GM21367 (cell line): Measurements from ENCODE around the gene SUPT4H1.

Experiments
- ATAC-seq: cut with Tn5 transposase; IDR thresholded peaks from one replicate; pipeline ENCODE4 v1.9.1; 2021; ENCODE audit not compliant: unreplicated experiment

The SUPT4H1 gene

DNA sequence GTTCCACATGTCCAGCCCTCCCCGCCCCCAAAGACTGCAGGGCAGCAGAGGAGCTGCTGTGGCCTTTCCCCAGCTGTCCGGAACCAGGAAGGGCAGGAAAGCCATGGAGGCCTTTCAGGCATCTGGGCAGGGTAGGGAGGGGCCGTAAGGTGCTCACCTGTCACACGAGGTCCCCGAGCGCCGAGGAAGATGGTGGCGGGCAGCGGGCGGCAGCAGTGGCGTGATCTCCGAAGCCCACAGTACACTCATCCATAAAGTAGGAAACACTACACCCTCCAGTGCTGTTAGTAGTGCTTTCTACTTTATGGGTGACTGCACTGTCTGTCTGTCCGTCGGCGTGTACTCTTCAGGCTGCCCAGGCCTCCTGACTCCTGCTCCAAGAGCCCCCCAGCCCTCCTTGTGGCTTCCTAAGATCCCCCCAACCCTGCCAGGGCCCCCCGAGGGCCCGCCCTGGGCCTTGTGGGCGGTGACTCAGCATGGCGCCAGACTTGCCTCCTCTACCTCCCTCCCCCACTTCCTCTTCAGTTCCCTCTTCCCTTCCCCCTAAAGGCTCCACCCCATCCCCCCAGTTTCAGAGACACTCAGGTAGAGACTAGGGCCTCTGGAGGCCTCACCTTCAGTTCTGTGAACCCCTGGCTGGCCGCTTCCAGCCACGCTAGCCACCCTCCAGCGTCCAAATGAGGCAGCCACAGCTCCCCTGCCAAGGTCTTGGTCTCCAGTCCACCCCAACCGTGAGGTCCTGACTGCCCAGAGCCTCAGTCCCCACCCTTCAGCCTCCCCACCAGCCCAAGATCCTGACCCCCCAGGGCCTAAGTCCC is 20.8 kb downstream of the SUPT4H1 start:
- ATAC-seq, result no peak

DNA sequence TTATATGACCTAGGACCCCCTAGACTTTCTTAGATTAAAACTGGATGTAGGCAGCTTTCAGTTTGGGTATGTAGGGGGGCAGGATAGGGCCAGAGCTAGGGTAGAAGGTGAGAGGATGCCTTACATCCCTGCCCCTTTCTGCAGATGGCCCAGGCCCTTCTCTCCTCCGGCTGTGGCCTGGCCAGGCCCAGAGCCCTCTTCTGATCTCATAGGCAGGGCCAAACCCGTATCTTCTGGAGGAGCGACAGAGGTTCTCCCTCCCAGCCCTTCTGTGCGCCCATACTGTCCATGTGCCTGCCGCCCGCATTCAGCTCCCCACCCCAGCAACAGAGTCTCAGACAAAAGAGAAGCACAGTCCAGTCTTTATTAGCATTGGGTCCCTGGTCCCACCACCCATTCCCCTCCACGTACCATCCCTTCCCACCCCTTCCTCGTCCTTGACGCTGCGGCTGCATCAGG is 21.4 kb downstream of the SUPT4H1 start:
- ATAC-seq, result no peak

DNA sequence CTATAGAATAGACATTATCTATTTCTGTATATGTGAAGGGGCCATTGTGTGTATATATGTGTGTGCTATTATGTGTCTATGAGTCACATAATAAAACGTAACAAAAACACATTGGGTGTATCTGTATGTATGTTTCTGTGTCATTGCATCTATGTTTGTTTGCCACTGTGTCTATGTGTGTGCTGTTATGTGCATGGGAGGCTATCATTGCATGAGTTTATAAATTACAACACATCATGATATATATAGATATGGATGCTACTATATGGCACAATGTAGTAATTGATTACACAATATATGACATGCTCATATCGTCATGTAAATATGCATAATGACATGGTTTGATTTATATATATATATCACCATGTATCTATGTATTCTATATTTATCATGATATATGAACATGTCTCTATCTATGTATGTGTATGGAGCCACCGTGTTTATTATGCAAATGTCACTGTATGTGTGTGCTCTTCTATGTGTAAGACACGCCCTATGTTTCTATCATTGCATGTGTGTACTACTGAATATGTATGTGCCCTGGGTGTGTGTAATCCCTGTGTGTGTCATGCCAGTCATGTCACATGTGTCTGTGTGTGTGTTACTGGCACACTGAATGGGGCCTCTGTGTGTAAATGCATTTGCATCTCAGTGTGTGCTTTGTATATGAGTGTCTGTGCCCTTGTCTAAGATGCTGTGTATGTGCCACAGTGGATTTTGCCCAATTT is 22.0 kb downstream of the SUPT4H1 start:
- ATAC-seq, result peak; percentile 12

DNA sequence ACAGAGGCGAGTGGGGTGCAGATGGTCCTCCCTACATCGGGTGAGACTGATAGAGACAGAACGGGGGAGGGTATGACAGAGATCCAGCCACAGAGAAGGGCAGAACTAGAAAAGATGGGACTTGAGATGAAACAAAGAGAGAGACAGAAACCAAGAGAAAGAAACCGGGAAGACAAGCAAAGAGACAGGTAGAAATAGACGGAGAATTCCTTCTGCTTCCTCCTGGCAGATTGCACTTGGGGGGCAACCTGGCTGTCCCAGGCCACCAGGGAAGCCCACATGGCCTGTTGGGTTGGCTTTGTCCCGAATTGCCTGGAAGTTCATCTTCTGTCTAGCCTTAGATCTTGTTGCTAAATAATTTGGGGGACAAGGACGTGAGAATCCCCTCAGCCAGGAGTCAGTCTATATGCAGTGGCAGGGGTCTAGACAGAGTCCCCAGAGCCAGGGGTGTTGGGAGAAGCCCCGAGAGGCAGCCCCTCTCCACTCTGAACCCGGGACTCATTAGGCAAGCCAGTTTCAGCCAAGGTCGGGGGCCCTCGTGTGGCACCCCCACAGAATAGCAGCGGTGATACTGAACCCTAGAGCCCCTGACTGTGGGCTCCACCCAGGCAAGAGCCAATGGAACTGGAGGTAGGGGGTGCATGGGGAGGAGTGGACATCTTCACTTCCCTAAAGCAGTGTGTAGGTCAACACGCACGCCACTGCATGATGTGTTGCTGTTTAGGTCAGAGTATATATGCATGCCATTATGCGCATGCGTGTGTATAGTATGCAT is 22.8 kb downstream of the SUPT4H1 start:
- ATAC-seq, result peak; percentile 27

DNA sequence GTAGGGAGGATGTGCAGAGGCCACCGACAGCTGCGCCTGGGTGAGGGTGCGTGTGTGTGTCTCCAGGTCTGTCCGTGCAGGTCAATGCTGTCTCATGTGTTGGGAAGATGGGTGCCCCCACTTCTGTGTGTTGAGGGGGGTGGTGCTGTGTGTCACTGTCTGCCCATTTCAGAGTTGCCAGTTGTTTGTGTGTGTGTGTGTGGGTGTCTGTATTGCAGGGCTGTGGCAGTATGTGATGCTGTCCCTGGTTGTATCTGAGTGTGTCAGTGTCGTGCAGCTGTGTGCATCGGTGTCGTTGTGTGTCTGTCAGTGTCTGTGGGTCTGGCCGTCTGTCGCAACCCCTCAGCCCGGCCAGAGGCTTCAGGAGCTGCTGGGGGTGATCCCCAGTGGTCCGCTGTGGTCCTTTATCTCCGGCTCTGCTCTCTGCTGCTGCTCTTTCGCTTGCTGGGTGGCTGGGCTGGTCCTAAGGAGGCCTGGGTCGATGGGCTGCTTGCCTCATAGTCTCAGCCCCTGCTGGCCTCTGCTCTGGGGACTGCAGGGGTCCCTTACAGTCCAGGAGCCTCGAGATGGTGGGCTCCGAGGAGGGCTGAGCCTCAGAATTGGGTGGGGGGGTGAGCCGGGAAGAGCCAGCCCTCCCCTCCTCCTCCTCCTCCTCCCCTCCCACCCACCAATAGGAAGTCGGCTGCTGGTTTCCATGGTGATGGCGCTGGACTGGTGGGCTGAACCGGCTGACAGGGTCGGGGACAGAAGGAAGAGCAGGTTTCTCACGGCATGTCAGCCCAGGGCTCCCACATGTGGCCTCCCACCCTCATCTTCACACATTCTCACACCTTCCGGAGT is 23.6 kb downstream of the SUPT4H1 start, which contains the start of gene TSPOAP1:
Gene TSPOAP1, minus strand, starts transcription at position 601 of the 840 bp plus-strand sequence. CDS start 875 bp downstream, outside the sequence.
- no peak for ATAC-seq

DNA sequence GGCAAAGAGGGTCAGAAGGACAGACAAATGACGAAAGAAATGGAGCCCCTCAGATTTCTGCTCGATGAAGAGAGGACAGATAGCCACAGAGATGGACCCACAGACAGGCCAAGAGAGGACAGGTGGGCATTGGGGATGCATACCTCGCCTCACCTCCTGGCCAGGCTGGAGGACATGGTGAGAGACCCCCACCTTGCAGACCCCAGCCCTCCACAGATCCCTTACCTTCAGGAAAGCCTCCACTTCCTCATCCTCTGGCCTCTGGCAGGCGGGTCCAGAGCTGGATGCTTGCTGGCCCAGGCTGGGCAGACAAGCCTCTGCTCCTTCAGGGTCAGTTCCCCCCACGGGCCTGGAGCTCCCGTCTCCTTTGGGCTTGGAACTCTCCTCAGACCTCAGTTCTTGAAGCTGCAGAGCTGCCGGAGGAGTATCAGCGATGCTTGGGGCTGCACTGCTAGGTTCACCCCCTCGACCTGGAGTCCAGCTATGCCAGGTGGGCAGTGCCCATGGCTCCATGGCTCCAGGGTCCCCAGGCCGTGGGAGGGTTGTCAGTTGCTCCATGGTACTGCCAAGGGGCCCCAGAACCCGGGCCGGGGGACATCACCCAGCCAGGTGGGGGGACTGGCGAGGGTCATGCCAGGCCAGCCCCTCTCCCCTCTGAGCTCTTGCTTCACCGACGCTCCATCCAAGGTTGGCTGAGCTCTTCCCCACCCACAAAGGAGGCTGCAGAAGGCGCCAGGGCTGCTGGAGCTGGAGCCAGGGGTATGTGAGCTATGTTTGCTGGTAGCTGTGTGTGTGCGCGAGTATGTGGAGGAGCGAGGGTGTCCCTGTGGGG is 24.4 kb downstream of the SUPT4H1 start:
- no peak for ATAC-seq

DNA sequence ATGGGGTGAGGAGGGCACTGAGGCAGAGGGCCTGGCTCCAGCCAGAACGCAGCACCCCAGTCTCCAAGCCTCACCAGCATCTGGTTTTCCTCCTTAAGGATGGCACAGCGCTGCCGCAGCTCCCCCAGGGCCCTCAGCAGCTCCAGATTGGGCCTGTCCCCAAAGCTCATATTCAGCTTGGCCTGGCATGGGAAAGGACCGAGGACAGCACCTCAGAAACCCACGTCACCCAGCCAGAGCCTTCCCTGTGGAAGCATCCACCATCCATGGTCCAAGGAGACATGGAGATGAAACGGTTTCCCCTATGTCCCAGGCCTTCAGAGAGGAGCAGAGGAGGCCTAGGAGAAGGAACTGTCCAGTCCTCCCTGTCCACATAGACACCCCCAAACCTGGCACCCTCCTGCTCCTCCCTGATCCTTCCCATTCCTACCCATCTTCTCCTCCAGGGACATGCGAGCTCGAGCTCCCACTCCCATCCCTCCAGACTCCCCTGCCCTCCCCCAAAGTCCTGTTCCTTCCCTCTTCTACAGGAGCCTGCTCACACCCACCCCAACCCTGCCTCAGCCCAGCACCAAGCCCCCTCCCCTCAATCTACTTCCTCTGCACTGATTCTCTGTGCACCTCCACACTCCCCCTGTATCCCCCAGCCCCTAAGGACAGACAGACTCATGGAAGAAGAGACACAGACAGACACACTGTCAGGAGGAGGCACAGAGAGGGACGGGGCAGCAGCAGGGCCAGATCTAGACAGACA is 25.2 kb downstream of the SUPT4H1 start:
- no peak for ATAC-seq

DNA sequence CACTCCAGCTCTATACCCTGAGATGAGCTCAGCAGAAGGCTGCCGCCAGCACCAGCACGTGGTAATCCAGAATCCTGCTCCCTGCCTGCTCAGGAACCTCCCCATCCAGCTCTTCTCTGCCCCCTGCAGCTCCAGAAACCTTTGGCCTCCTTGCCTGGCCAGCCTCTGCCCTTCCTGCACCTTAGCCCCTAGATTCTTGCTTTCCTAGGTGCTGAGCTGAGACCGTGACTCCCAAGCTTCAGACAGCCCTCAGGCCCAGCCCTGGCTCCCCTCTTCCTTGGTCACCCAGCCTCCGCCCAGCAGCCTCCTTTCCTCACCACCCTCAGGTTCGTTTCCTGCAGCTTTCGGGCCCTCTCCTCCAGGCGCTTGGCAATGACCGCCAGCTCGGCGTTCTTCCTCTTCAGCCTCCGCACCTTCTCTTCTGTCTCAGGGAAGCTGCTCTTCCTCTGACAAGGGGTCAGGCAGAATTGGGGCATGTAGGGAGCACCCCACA is 26.0 kb downstream of the SUPT4H1 start:
- ATAC-seq, result no peak

DNA sequence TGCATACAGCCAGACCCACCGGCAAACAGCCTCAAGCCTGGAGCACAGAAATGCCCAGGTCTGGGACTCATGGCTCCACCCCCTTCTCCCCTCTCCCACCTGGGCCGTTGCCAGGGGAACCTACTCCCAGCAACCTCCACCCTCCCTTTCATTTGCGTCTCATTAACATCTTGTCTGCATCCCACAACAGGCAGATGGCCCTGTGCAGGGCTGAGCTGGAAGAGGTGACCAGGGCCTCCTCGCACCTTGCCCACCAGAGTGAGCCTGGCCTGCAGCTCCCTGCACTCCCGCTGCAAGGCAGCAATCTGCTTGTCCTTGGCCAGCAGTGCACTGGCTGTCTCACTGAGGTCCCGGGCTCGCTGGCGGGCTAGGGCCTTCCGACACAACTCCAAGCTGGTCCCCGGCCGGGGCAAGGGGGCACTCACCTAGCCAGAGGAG is 26.7 kb downstream of the SUPT4H1 start:
- no peak for ATAC-seq

DNA sequence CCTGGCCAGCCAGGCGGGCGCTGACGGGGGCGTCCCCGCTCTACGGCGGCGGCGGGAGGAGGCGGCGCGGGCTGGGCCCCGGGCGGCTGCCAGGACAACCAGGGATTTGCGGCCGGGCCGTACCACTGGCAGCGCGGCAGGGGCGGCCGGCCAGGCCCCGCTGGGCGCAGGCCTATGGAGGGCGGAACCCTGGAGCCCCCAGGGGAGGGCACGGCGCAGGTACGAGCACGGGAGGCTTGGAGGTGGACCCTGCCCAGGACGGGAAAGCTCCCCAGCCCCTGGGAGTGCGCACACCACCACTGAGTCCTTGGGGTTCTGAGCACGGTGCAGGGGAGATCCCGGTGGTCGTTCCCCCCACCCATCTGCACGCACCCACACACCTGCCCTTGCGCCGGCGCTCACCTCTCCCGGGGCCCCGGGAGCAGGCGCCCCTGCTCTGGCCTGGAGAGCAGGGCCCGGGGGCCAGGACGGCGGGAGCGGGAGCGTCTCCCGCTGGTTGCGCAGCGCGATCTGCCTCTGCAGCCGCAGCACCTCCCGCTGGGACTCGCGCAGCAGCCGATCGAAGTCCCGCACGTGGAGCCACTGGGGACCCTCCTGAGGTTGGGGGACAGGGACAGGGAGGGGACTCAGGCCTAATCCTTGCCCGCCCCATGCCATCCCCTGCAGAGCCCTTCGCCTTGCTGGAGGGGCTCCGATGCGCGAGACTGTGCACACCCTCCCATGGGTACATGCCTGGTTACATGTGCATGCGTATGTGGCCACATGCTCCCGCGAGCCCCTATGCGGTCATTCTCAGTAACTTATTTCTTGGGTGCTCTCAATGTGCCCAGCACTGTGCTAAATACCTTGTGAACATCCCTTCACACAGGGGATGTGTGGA is 27.4 kb downstream of the SUPT4H1 start:
- ATAC-seq, result no peak

DNA sequence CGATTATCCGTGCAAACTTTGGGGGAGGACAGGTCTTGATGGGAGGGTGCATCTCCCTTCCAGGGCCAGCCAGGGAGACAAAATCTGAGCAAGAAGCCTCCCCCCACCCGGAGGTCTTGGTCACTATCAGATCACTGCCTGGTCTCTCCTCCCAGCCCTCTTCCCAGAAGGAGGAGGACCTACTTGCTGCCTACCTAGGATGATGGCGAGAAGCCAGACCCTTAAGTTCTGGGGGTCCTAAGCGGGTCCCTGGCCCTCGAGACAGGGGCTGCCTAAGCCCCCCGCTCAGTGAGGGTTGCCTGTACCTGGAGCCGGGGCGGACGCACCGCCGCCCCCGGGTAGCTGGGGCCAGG is 28.0 kb downstream of the SUPT4H1 start:
- ATAC-seq, result no peak

DNA sequence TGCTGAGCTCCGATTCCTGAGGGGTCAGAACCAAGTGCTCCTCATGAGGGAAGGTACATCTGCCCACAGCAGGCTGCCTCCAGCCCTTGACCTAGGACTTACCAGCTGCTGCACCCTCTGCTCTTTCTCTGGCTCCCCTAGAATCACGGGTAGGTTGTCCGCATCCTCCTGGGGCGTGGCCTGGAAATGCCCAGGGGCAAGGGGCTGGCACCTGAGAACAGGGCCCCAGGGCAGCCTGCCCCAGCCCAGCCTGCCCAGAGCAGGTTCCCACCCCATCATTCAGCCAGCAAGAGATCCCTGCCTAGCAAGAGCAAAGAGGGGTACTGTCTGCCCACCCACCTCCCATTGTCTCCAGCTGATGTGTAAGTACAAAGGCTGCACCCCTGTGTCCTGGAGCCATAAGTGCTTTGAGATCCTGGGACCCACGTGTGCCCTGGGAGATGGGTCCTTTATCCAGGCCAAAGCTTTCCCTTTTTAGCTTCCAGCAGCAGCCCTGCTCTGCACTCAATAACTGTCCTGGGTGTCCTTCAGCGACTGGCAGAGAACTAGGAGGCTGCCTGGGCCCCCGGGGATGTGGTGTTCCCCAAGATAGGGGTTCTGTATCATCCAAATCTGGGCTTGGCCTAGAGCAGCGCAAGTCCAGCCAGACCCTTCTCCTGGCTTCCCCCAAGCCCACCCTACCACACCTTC is 28.5 kb downstream of the SUPT4H1 start:
- no peak for ATAC-seq

DNA sequence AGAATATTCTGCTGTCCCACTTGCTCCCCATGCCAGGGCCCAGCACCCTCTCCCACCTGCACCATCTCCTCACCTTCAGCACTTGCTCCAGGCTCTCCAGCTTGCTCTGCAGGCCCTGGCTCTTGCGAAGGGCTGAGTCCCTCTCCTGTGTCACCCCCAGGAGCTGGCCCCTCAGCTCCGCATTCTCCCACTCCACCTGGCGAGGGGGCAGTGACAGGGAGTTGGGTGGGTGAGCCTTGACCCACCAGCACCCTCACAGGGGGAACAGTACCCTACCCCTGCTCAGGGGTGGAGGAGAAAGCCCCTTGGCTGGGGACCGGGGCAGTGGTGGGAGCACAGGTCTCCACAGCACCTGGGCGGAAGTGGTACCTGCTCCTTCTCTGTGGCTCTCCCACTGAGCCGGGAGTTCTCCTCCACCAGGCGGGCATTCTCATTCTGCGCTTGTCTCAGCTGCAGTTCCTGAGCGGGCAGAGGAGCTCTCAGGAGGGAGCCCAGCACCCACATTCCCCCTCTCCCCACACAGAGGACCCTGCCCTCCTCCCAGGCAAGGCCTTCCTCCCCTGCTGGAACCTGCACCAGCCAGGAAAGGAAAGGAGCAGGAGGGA is 29.3 kb downstream of the SUPT4H1 start:
- ATAC-seq, result no peak

DNA sequence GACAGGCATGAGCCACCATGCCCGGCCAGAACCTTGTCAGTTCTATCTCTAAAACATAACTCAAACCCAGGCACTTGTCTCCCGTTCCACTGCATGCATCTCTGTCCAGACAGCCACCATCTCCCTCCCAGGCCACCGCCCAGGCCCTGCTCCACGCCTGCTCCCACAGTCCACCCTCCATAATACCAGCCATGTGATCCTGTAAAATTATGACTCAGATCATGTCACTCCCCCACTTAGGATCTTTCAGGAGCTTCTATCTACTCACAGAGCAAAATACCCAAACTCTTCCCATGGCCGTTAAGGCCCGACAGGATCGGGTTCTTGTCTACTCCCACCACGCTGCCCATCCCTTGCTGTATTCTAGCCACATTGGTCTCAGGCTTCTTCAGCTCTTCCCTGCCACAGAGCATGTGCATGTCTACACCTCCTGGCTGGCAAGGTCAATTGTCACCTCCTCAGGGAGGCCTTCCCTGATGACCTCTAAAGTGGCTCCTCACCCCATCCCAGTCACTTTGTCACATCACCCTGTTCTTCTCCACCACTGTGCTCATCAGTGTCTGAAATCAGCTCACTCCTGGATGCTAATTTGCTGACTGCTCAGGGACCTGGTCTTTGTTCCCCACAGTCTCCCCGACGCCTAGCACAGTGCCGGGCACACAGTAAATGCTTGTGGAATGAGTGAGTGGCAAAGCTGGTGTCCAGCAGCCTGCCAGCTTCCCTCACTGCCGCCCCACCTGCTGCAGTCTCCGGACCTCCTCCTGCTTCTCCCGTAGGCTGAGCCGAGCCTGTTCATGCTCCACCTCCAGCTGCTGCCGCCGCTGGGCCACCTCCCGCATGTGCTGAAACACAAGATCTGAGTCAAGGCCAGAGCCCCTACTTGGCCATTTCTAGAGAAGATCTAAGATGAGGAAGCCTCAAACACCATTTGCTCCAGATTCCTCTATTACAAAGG is 30.2 kb downstream of the SUPT4H1 start:
- no peak for ATAC-seq

DNA sequence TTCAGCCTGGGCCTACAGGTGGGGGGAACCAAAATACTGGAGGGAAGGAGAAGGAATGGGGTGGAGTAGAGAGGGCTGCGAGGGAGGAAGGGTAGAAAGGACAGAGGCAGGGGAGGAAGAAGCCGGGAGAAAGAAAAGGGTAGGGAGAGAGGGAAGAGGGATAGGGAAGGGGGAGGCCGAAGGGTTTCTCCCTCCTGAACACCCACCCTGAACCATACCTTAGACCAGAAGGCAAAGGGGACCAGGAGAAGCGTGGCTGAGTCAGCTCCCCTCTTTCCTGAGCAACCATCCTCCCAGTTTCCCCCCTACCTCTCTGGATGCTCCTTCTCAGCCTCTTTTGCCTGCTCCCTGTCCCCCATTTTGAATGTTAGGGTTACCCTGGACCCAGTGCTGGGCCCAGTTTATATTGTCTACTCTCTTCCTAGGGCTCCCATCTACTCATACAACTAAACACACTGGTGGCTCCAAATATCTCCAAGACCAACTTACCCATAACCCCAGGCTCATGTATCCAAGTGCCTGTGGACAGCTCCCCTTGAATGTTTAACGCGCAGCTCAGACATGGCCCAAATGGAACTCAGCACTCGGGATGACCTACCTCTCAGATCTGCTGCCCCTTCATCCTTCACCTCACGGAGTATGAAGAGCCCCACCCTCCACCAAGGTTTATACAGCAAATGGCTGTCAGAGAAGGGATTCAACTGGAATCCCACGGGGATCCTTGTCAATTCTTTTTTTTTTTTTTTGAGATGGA is 31.3 kb downstream of the SUPT4H1 start:
- no peak for ATAC-seq
